Upper lobe of left lung (tissue), 6 donors: ENCODE results near the gene NOTCH1. TPM values are rescaled to one million over a fixed set of nuclear protein-coding genes. Genes with fewer than 3 reads are reported as not detected.
A peak's percentile ranks its signal among the peaks of the same experiment; 100 is the strongest.

Source experiments
- ATAC-seq, 2 donors: fragments of 200-7000 bp; cut with Tn5 transposase; one replicate each; pipeline ENCODE4 v1.9.1; 2022; ENCODE audit warnings: mild to moderate bottlenecking in 2 of 2, moderate library complexity in 2 of 2; ENCODE audit not compliant: low FRiP score in 2 of 2
- DNase-seq, 2 donors: peaks; one replicate each; pipeline ENCODE4 v3.0.0-alpha.2; 2019 to 2020
- H3K27ac ChIP-seq, 4 donors: fragments of 200-600 bp; sonication (generic); one replicate each; pipeline ENCODE4 v1.5.1; 2016 to 2019
- H3K27me3 ChIP-seq, 4 donors: fragments of 200-600 bp; sonication (generic); one replicate each; pipeline ENCODE4 v1.5.1; 2017 to 2019
- H3K36me3 ChIP-seq, 4 donors: fragments of 200-600 bp; sonication (generic); one replicate each; pipeline ENCODE4 v1.5.1; 2016 to 2019
- H3K4me1 ChIP-seq, 4 donors: fragments of 200-600 bp; sonication (generic); one replicate each; pipeline ENCODE4 v1.5.1; 2018 to 2019
- H3K4me3 ChIP-seq, 4 donors: fragments of 200-600 bp; sonication (generic); one replicate each; pipeline ENCODE4 v1.5.1; 2017 to 2019; ENCODE audit warnings: mild to moderate bottlenecking in 2 of 4, moderate library complexity in 1 of 4
- H3K9me3 ChIP-seq, 4 donors: fragments of 200-600 bp; sonication (generic); one replicate each; pipeline ENCODE4 v1.5.1; 2018 to 2019
- EP300 ChIP-seq, 4 donors: sonication (generic); formaldehyde crosslinking; IDR thresholded peaks; one replicate each; pipeline ENCODE4 v1.5.1; 2017; ENCODE audit warnings: antibody characterized with exemption in 4 of 4, control low read depth in 2 of 4
- POLR2A ChIP-seq, 4 donors: fragments of 450-650 bp; IDR thresholded peaks; one replicate each; pipeline ENCODE4 v1.5.1; 2016 to 2017; ENCODE audit warnings: antibody characterized with exemption in 4 of 4, mild to moderate bottlenecking in 2 of 4
- POLR2AphosphoS5 ChIP-seq, 2 donors: sonication (generic); formaldehyde crosslinking; IDR thresholded peaks; one replicate each; pipeline ENCODE4 v1.5.1; 2017; ENCODE audit warnings: antibody characterized with exemption in 2 of 2
- WGBS, 2 donors: methylation state at CpG; one replicate each; pipeline ENCODE4 v1.1.5; 2017 to 2018; 5-methylcytosine and 5-hydroxymethylcytosine counted together
- total RNA-seq, 6 donors: library from RNA; depleted of rRNA in 4 of 6; stranded (reverse); fragments of >200 nt in 4 of 6; gene quantifications; one replicate each; pipeline versions ENCODE4 v1.1.0 to v1.2.1, GENCODE V29; 2016 to 2021
- TF ChIP-seq, protein P1 (sequence below), 6 experiments: fragments of 450-650 bp in 4 of 6; fragments of 200-600 bp in 2 of 6; sonication (generic) in 2 of 6; IDR thresholded peaks; one replicate each; pipeline ENCODE4 v1.5.1; 2016 to 2019; ENCODE audit warnings: antibody characterized with exemption in 6 of 6
- donor health status: DM: no; HTN: no; CAD: no; lungs with moderate emphysema.
- donor health status: DM: no; HTN: yes; CAD: no; lungs with severe emphysema.

The NOTCH1 gene
- total RNA-seq, 6 donors from 2014 or later, result 49.6 to 175 (median 110) TPM

DNA sequence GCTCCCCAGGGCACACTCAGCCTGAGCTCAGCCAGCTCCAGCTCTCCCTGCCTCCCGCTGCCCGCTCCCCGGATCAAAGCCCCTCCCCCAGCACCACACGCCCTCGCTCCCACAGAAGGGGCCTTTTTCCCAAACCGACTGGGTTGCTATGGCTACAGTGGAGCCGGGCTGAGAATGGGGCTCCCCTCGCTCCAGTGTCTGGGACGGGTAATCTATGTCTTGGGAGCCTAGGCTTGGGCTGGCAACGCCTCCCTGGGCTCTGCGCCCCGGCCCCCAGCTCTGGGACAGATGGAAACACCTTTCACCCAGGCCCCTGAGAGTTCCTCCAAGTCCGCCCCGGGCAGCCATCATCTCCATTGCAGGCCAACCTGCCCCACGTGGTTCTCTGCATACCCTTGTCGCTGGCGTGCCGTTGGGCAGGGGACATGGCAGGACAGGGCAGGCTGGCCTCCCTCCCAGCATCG, 29.6 kb downstream of the NOTCH1 start:
- H3K27ac ChIP-seq, result peak overlapping the region in 3 of 4 donors; percentile 13 to 85 (median 30)
- peaks cover 29 to 69% (median 50%) of the 10 kb centered on the region in 4 donors for H3K4me1 ChIP-seq
- H3K9me3 ChIP-seq, result no peaks in the 10 kb centered on the region
- DNase-seq (peak in 1 of 2 donors; percentile 72), ATAC-seq (no peak)
- H3K36me3 ChIP-seq, result peaks cover 46 to 94% (median 83%) of the 10 kb centered on the region in 4 donors
- TF ChIP-seq EP300 (IDR thresholded peaks at IDR 0.05) (no peak), POLR2AphosphoS5 (IDR thresholded peaks at IDR 0.05) (no peak), POLR2A (IDR thresholded peaks at IDR 0.05) (no peak)
- TF ChIP-seq, protein P1, sequence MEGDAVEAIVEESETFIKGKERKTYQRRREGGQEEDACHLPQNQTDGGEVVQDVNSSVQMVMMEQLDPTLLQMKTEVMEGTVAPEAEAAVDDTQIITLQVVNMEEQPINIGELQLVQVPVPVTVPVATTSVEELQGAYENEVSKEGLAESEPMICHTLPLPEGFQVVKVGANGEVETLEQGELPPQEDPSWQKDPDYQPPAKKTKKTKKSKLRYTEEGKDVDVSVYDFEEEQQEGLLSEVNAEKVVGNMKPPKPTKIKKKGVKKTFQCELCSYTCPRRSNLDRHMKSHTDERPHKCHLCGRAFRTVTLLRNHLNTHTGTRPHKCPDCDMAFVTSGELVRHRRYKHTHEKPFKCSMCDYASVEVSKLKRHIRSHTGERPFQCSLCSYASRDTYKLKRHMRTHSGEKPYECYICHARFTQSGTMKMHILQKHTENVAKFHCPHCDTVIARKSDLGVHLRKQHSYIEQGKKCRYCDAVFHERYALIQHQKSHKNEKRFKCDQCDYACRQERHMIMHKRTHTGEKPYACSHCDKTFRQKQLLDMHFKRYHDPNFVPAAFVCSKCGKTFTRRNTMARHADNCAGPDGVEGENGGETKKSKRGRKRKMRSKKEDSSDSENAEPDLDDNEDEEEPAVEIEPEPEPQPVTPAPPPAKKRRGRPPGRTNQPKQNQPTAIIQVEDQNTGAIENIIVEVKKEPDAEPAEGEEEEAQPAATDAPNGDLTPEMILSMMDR (IDR thresholded peaks at IDR 0.05), result no peak
- H3K4me3 ChIP-seq, result no peak overlapping the region
- H3K27me3 ChIP-seq, result no peaks in the 10 kb centered on the region
- WGBS, 2 donors, result 82 to 85% methylated on average over 5 to 19 of the region's 19 CpGs

DNA sequence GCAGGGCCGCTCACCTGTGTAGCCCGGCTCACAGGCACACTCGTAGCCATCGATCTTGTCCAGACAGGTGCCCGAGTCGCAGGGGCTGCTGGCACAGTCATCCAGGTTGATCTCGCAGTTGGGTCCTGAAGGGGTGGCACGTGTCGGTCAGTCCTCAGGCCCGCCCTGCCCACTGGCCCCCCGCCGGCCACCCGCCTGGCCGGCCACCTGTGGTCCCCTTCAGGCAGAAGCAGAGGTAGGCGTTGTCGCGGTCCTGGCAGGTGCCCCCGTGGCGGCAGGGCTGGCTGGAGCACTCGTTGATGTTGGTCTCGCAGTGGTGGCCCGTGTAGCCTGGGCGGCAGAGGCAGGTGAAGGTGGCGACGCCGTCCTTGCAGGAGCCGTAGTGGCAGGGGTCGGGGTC, 30.6 kb downstream of the NOTCH1 start:
- 98 to 100% methylated on average over 1 to 8 of the region's 28 CpGs for WGBS, 2 donors
- Histone ChIP-seq H3K9me3 (no peaks in the 10 kb centered on the region), H3K4me3 (no peak overlapping the region), H3K4me1 (peaks cover 29 to 69% (median 50%) of the 10 kb centered on the region in 4 donors), H3K27me3 (no peaks in the 10 kb centered on the region), H3K36me3 (peaks cover 53 to 96% (median 91%) of the 10 kb centered on the region in 4 donors), H3K27ac (peak overlapping the region in 3 of 4 donors; percentile 52 to 95 (median 88))
- DNase-seq, result peak in 1 of 2 donors; percentile 82
- TF ChIP-seq EP300 (IDR thresholded peaks at IDR 0.05) (no peak), POLR2AphosphoS5 (IDR thresholded peaks at IDR 0.05) (no peak), POLR2A (IDR thresholded peaks at IDR 0.05) (no peak)
- TF ChIP-seq, protein P1 (IDR thresholded peaks at IDR 0.05), result no peak
- no peak for ATAC-seq

DNA sequence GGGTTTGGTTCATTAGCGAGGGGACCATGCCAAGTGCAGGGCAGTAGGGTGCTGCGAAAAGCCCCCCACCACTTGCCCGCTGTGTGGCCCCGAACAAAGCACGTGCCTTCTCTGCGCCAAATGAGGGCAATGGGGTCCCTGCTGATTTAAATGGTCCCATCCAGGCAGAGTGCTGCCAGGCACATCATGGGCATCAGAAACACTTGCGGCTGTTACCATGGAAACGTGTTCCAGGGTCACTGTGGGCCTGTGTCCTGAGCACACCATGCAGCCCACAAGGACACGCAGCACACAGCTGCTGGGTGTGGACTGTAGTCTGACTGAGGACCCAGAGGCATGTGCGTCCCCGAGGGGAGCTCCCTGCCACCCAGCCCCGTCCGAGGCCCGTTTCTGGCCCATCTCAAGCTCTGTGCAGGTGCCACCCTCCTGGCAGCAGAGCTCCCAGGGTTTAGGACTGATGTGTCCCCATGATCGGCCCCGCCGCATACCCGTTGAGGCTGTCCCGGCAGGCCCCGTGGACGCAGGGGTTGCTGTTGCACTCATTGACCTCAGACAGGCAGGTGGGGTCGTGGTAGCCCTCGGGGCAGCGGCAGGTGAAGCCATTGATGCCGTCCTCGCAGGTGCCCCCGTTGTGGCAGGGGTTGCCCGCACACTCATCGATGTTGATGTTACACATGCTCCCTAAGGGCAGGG, 31.7 kb downstream of the NOTCH1 start:
- no peaks in the 10 kb centered on the region for H3K9me3 ChIP-seq
- DNase-seq (peak in 1 of 2 donors; percentile 79), ATAC-seq (no peak)
- 88 to 98% methylated on average over 6 to 22 of the region's 29 CpGs for WGBS, 2 donors
- no peak overlapping the region for H3K4me3 ChIP-seq
- TF ChIP-seq, protein P1 (IDR thresholded peaks at IDR 0.05), result no peak
- TF ChIP-seq EP300 (IDR thresholded peaks at IDR 0.05) (no peak), POLR2A (IDR thresholded peaks at IDR 0.05) (no peak), POLR2AphosphoS5 (IDR thresholded peaks at IDR 0.05) (no peak)
- H3K4me1 ChIP-seq, result peaks cover 21 to 67% (median 47%) of the 10 kb centered on the region in 4 donors
- H3K27me3 ChIP-seq, result no peaks in the 10 kb centered on the region
- H3K27ac ChIP-seq, result peak overlapping the region; percentile 52 to 95 (median 88)
- H3K36me3 ChIP-seq, result peaks cover 55 to 100% (median 100%) of the 10 kb centered on the region in 4 donors

DNA sequence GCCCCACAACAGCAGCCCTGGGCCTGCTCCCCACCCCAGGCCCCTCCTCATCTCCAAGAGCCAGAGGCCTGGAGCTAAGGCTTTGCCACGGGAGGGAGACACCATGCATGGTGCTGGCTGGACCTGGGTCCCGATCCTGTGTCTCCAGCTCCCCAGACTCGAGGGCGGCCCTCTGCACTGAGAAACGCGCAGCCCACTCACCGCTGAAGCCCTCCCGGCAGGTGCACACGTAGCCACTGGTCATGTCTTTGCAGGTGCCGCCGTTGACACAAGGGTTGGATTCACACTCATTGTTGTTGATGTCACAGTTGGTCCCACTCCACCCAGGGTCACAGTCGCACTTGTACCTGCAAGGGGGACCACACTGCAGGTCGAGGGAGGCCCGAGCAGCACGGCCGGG, 32.7 kb downstream of the NOTCH1 start:
- Histone ChIP-seq H3K36me3 (peaks cover 59 to 100% (median 100%) of the 10 kb centered on the region in 4 donors), H3K4me3 (no peak overlapping the region), H3K4me1 (peaks cover 23 to 64% (median 42%) of the 10 kb centered on the region in 4 donors), H3K9me3 (no peaks in the 10 kb centered on the region), H3K27me3 (no peaks in the 10 kb centered on the region), H3K27ac (peak overlapping the region; percentile 85 to 95 (median 88))
- WGBS, 2 donors, result 94 to 97% methylated on average over 8 to 16 of the region's 16 CpGs
- DNase-seq (peak in 1 of 2 donors; percentile 55), ATAC-seq (no peak)
- TF ChIP-seq EP300 (IDR thresholded peaks at IDR 0.05) (no peak), POLR2AphosphoS5 (IDR thresholded peaks at IDR 0.05) (no peak)

DNA sequence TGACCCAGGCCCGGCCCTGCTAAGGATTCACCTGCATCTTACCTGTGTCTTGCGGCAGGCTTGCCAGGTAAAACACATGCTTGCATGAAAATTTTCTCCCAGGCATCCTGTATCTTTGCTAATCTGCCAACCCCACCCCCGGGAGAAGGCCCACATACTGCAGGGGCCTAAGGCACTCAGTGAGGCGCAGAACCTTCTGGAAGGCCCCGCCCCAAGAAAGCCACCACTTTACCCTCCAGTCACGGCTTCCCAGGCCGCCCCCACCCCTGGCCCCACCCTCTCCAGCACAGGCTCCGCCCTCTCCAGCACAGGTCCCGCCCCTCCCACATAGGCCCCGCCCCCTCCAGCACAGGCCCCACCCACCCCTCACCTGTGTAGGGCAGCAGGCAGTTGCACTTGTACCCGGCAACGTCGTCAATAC, 33.2 kb downstream of the NOTCH1 start:
- ATAC-seq, result peak; percentile 13 to 15
- Histone ChIP-seq H3K27me3 (no peaks in the 10 kb centered on the region), H3K4me1 (peaks cover 23 to 59% (median 39%) of the 10 kb centered on the region in 4 donors), H3K4me3 (peak overlapping the region in 3 of 4 donors; percentile 9 to 32 (median 13)), H3K27ac (peak overlapping the region; percentile 85 to 95 (median 88)), H3K9me3 (no peaks in the 10 kb centered on the region), H3K36me3 (peaks cover 59 to 100% (median 100%) of the 10 kb centered on the region in 4 donors)
- 80 to 87% methylated on average over 3 to 10 of the region's 13 CpGs for WGBS, 2 donors
- TF ChIP-seq POLR2AphosphoS5 (IDR thresholded peaks at IDR 0.05), result no peak
- no peak for TF ChIP-seq POLR2A (IDR thresholded peaks at IDR 0.05)
- TF ChIP-seq EP300 (IDR thresholded peaks at IDR 0.05), result no peak
- TF ChIP-seq, protein P1 (IDR thresholded peaks at IDR 0.05), result no peak
- DNase-seq, result peak in 1 of 2 donors; percentile 59
